HepG2 (cell line): ENCODE results near the gene RLN3. TPM values are rescaled to one million over a fixed set of nuclear protein-coding genes. Genes with fewer than 3 reads are reported as not detected.

Experiments
- CCDC6 ChIP-seq: sonication (generic); formaldehyde crosslinking; IDR thresholded peaks from 2 replicates; pipeline ENCODE4 v1.8.1; 2022; ENCODE audit warnings: mild to moderate bottlenecking, missing genetic modification reagents, moderate library complexity
- GATAD2A ChIP-seq: IDR thresholded peaks from 2 replicates; pipeline ENCODE4 v1.6.1; 2016
- GMEB1 ChIP-seq: sonication (generic); formaldehyde crosslinking; IDR thresholded peaks from 2 replicates; pipeline ENCODE4 v1.5.1; 2020; ENCODE audit warnings: missing genetic modification reagents, mild to moderate bottlenecking, borderline replicate concordance
- HDAC6 ChIP-seq: fragments of 200-600 bp; sonication (generic); IDR thresholded peaks from 2 replicates; pipeline ENCODE4 v1.7.0; 2017; ENCODE audit warnings: mild to moderate bottlenecking, antibody characterized with exemption, low read length, low read depth
- KAT7 ChIP-seq: IDR thresholded peaks from 2 replicates; pipeline ENCODE4 v1.6.1; 2018; ENCODE audit warnings: borderline replicate concordance, missing compliant biosample characterization
- MAX ChIP-seq: IDR thresholded peaks from 2 replicates; pipeline ENCODE4 v1.6.1; 2012; ENCODE audit warnings: inconsistent platforms
- RXRB ChIP-seq: IDR thresholded peaks from 2 replicates; pipeline ENCODE4 v1.6.1; 2016; ENCODE audit warnings: borderline replicate concordance, missing genetic modification reagents, missing compliant biosample characterization
- SP1 ChIP-seq, 2 experiments: fragments of 450-650 bp in 1 of 2; sonication (generic) in 1 of 2; formaldehyde crosslinking in 1 of 2; IDR thresholded peaks; 2 replicates each; pipeline versions ENCODE4 v1.4.0 to v1.6.1; 2016 to 2020; ENCODE audit warnings: missing genetic modification reagents in 1 of 2
- ZGPAT ChIP-seq: IDR thresholded peaks from 2 replicates; pipeline ENCODE4 v1.6.1; 2016; ENCODE audit warnings: mild to moderate bottlenecking
- ZNF574 ChIP-seq: sonication (generic); formaldehyde crosslinking; IDR thresholded peaks from 2 replicates; pipeline ENCODE4 v1.4.0; 2020; ENCODE audit warnings: missing genetic modification reagents
- polyA plus RNA-seq, 8 experiments: library from polyadenylated mRNA; depleted of rRNA in 3 of 8; stranded (reverse) in 7 of 8; unstranded in 1 of 8; fragments of >200 nt; fragmentation: Illumina TruSeq in 4 of 8; extraction: Trizol in 4 of 8; gene quantifications; 2 replicates each; pipeline versions ENCODE4 v1.2.1 to v1.2.3, GENCODE V29; 2011 to 2016; ENCODE audit warnings: low read depth in 4 of 8, missing spikeins in 1 of 8, mixed read lengths in 1 of 8; ENCODE audit not compliant: insufficient read depth in 1 of 8
- total RNA-seq, 5 experiments: library from RNA; depleted of rRNA; stranded (reverse); fragments of >200 nt; fragmentation: Illumina TruSeq; extraction: Trizol; gene quantifications; 2 replicates each; pipeline ENCODE4 v1.2.3, GENCODE V29; 2016; ENCODE audit warnings: low read depth in 1 of 5

RLN3 gene
- total and polyA plus RNA-seq, 2 of the 13 experiments (the other 11 are each of a cell fraction or from before 2014, with no cell fraction given): not detected

- TF ChIP-seq SP1 (IDR thresholded peaks at IDR 0.05): no peak
- peak; percentile 76 for TF ChIP-seq SP1 (CRISPR knock-in tag; IDR thresholded peaks at IDR 0.05)
- 0 out of 2 replicates have a peak, but pooled peaks have one; percentile 16 for TF ChIP-seq GATAD2A (CRISPR knock-in tag)
- peak; percentile 78; the same call in 1 of the 2 replicates for TF ChIP-seq HDAC6
- TF ChIP-seq RXRB (CRISPR knock-in tag): no peak
- TF ChIP-seq GMEB1 (CRISPR knock-in tag): peak; percentile 24; the same call in 1 of the 2 replicates
- TF ChIP-seq CCDC6 (CRISPR knock-in tag): no peak
- TF ChIP-seq KAT7 (CRISPR knock-in tag): 0 out of 2 replicates have a peak, but pooled peaks have one; percentile 23
- TF ChIP-seq ZGPAT (CRISPR knock-in tag): peak; percentile 58; the same call in 1 of the 2 replicates
- peak; percentile 25; the same call in 1 of the 2 replicates for TF ChIP-seq MAX
- 0 out of 2 replicates have a peak, but pooled peaks have one; percentile 6 for TF ChIP-seq ZNF574
Observed at GRCh38 chr19:14005349-14006084, 22.4 kb upstream of the RLN3 start (continued).
